HCT116 (cell line): Measurements from ENCODE around the gene ADD3.

Experiments used
- CTCF ChIP-seq, 3 experiments: fragments of 200-600 bp in 1 of 3; sonication (generic) in 1 of 3; IDR thresholded peaks in 2 of 3; conservative IDR thresholded peaks in 1 of 3; 2 replicates each; pipeline ENCODE4 v1.5.1; 2012 to 2017; ENCODE audit warnings: low read depth in 2 of 3, low read length in 2 of 3, antibody characterized with exemption in 1 of 3, borderline replicate concordance in 1 of 3, control low read depth in 1 of 3, mild to moderate bottlenecking in 1 of 3, mixed read lengths in 1 of 3, mixed run types in 1 of 3, moderate library complexity in 1 of 3; ENCODE audit not compliant: insufficient read depth in 1 of 3
- FOSL1 ChIP-seq: IDR thresholded peaks from 2 replicates; pipeline ENCODE4 v1.6.1; 2012; ENCODE audit warnings: low read depth
- JUND ChIP-seq: IDR thresholded peaks from 2 replicates; pipeline ENCODE4 v1.6.1; 2012
- POLR2A ChIP-seq: IDR thresholded peaks from 2 replicates; pipeline ENCODE4 v1.7.0; 2011; ENCODE audit warnings: borderline replicate concordance; ENCODE audit not compliant: insufficient read depth, insufficient read length; ENCODE audit errors: extremely low read depth
- POLR2AphosphoS5 ChIP-seq: IDR thresholded peaks from 2 replicates; pipeline ENCODE4 v1.6.1; 2011; ENCODE audit warnings: mild to moderate bottlenecking, low read depth, low read length, moderate library complexity
- SP1 ChIP-seq: IDR thresholded peaks from 2 replicates; pipeline ENCODE4 v1.6.1; 2012; ENCODE audit warnings: low read depth

DNA sequence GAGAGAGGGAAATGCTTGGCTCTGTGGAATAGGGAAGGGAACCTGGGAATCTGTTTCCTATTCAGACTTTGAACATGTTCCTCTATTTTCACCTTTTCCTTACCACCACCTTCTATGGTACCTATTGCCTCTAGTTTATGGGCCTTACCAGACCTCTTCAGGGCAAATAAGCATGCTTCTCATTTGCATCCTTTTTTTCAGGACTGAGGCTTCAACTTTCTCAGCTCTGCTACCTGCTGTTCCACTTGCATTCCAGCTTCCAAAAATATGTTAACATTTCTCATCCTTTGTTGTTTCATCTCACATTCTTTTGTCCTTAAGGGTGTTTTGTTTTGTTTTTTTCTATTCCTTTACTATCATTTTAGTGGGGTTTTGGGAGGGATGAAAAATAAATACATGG is 121.7 kb downstream of the ADD3 start:
- TF ChIP-seq POLR2AphosphoS5 (no peak), FOSL1 (no peak), CTCF (IDR thresholded peaks at IDR 0.05 in 2 of 3, conservative IDR thresholded peaks at IDR 0.05 in 1 of 3; ENCODE audit: borderline replicate concordance in 1 of 3, insufficient read depth in 1 of 3, low read depth in 2 of 3, low read length in 2 of 3) (no peak), SP1 (no peak), JUND (no peak), POLR2A (no peak)
